GM19463 (cell line): ENCODE data around the gene APLN.

Source experiments
- ATAC-seq: cut with Tn5 transposase; IDR thresholded peaks from one replicate; pipeline ENCODE4 v1.9.1; 2021; ENCODE audit warnings: mild to moderate bottlenecking, moderate library complexity; ENCODE audit not compliant: unreplicated experiment

The APLN gene

GRCh38 chrX:129654652-129655546 is at the start of gene APLN:
Gene APLN, minus strand, starts transcription at chrX:129654956. Its CDS starts 326 bp downstream, at chrX:129654630.
- peak; percentile 30 for ATAC-seq

GRCh38 chrX:129704491-129704890 is 49.7 kb upstream of the APLN start:
- no peak for ATAC-seq

- no peak for ATAC-seq
Measured at GRCh38 chrX:129701624-129702069, 46.9 kb upstream of the APLN start.

GRCh38 chrX:129700536-129700935 is 45.8 kb upstream of the APLN start:
- no peak for ATAC-seq

- ATAC-seq: no peak
Measured at GRCh38 chrX:129698150-129698549, 43.4 kb upstream of the APLN start.

- ATAC-seq: no peak
Measured at GRCh38 chrX:129697204-129697829, 42.6 kb upstream of the APLN start.

GRCh38 chrX:129696463-129697155 is 41.9 kb upstream of the APLN start:
- ATAC-seq: no peak

GRCh38 chrX:129695937-129696336 is 41.2 kb upstream of the APLN start:
- no peak for ATAC-seq

GRCh38 chrX:129695535-129695934 is 40.8 kb upstream of the APLN start:
- no peak for ATAC-seq

GRCh38 chrX:129694805-129695204 is 40.0 kb upstream of the APLN start:
- no peak for ATAC-seq

GRCh38 chrX:129693354-129693753 is 38.6 kb upstream of the APLN start:
- ATAC-seq: no peak

GRCh38 chrX:129690435-129690834 is 35.7 kb upstream of the APLN start:
- ATAC-seq: no peak

GRCh38 chrX:129689796-129690195 is 35.0 kb upstream of the APLN start:
- ATAC-seq: no peak

- ATAC-seq: no peak
Measured at GRCh38 chrX:129688097-129688496, 33.3 kb upstream of the APLN start.

GRCh38 chrX:129686422-129686948 is 31.7 kb upstream of the APLN start:
- no peak for ATAC-seq

- no peak for ATAC-seq
Measured at GRCh38 chrX:129682979-129683378, 28.2 kb upstream of the APLN start.

GRCh38 chrX:129679901-129680300 is 25.1 kb upstream of the APLN start:
- ATAC-seq: no peak

GRCh38 chrX:129678614-129679195 is 23.9 kb upstream of the APLN start:
- ATAC-seq: peak; percentile 33

GRCh38 chrX:129667412-129667811 is 12.7 kb upstream of the APLN start:
- ATAC-seq: no peak

GRCh38 chrX:129665916-129666644 is 11.3 kb upstream of the APLN start:
- ATAC-seq: no peak
